ENCODE measurements around the gene PDE4D. TPM values are rescaled to one million over a fixed set of nuclear protein-coding genes. Genes with fewer than 3 reads are reported as not detected.

The PDE4D gene
- total RNA-seq, 1 donor from 2014 or later: 7.6 TPM

- Mint-ChIP-seq H3K4me3 (ENCODE audit: low read depth) (no peak overlapping the region), H3K4me1 (ENCODE audit: low read depth) (no peaks in the 10 kb centered on the region), H3K36me3 (ENCODE audit: insufficient read depth) (no peaks in the 10 kb centered on the region), H3K9me3 (ENCODE audit: low read depth) (no peaks in the 10 kb centered on the region), H3K27me3 (no peaks in the 10 kb centered on the region), H3K27ac (peak overlapping the region; percentile 14)
- TF ChIP-seq, protein P1, sequence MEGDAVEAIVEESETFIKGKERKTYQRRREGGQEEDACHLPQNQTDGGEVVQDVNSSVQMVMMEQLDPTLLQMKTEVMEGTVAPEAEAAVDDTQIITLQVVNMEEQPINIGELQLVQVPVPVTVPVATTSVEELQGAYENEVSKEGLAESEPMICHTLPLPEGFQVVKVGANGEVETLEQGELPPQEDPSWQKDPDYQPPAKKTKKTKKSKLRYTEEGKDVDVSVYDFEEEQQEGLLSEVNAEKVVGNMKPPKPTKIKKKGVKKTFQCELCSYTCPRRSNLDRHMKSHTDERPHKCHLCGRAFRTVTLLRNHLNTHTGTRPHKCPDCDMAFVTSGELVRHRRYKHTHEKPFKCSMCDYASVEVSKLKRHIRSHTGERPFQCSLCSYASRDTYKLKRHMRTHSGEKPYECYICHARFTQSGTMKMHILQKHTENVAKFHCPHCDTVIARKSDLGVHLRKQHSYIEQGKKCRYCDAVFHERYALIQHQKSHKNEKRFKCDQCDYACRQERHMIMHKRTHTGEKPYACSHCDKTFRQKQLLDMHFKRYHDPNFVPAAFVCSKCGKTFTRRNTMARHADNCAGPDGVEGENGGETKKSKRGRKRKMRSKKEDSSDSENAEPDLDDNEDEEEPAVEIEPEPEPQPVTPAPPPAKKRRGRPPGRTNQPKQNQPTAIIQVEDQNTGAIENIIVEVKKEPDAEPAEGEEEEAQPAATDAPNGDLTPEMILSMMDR (IDR thresholded peaks at IDR 0.05; ENCODE audit: unreplicated experiment): no peak
- DNase-seq (ENCODE audit: low spot score, unreplicated experiment): no peak
These were observed 501.9 kb downstream of the PDE4D start for GRCh38 chr5:59391576-59391975.

GRCh38 chr5:59390989-59391388 is 502.5 kb downstream of the PDE4D start:
- Mint-ChIP-seq H3K36me3 (ENCODE audit: insufficient read depth) (no peaks in the 10 kb centered on the region), H3K4me1 (ENCODE audit: low read depth) (no peaks in the 10 kb centered on the region), H3K9me3 (ENCODE audit: low read depth) (no peaks in the 10 kb centered on the region), H3K4me3 (ENCODE audit: low read depth) (no peak overlapping the region), H3K27me3 (no peaks in the 10 kb centered on the region), H3K27ac (no peak overlapping the region)
- DNase-seq (ENCODE audit: low spot score, unreplicated experiment): no peak
- TF ChIP-seq, protein P1 (IDR thresholded peaks at IDR 0.05; ENCODE audit: unreplicated experiment): no peak

DNA sequence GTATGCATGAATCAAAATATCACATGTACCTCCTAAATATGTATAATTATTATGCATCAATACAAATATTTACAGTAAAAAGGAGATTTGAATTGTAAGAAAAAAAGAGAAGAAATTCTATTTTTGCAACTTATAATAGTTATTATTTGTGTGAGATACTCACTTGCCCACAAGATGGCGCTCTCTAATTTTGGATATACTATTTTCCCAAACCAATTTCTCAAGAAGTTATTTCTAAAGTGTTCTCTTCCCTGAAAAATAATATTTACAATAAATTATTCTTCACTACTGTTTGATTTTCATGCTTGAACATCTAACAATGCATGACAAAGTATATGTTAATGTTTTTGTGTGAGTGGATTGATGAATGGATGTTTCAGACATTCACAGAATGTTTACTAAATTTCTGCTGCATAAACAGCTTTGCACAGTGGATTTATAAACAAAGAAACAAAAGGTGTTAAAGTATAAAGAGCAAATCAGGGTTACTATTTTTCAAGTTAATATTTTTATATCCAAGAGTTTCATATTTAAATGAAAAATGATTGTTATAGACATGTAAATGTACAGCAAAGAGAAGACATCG is 503.4 kb downstream of the PDE4D start:
- Mint-ChIP-seq H3K27ac (no peak overlapping the region), H3K4me3 (ENCODE audit: low read depth) (no peak overlapping the region), H3K4me1 (ENCODE audit: low read depth) (no peaks in the 10 kb centered on the region), H3K27me3 (no peaks in the 10 kb centered on the region), H3K9me3 (ENCODE audit: low read depth) (no peaks in the 10 kb centered on the region), H3K36me3 (ENCODE audit: insufficient read depth) (no peaks in the 10 kb centered on the region)
- no peak for DNase-seq (ENCODE audit: low spot score, unreplicated experiment)
- TF ChIP-seq, protein P1 (IDR thresholded peaks at IDR 0.05; ENCODE audit: unreplicated experiment): peak; percentile 87

DNA sequence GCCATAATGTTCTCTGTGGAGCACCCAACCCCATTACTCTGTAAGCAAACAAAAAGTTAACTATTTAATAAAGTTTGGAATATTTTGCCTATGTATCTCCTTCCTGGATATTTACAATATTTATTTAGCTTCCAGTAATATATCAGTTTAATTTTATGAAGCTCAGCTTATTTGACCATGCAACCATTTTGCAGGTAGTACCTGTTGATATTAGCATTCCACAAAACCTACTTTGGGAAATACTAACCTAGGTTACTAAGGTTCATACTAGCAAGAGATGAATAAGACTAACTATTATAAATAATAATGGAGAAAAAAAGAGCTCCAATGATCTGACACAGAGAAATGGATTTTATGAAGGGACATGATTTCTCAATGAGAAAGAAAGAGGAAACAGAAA is 506.4 kb downstream of the PDE4D start:
- Mint-ChIP-seq H3K27ac (no peak overlapping the region), H3K4me3 (ENCODE audit: low read depth) (no peak overlapping the region), H3K36me3 (ENCODE audit: insufficient read depth) (no peaks in the 10 kb centered on the region), H3K27me3 (no peaks in the 10 kb centered on the region), H3K4me1 (ENCODE audit: low read depth) (no peaks in the 10 kb centered on the region), H3K9me3 (ENCODE audit: low read depth) (no peaks in the 10 kb centered on the region)
- TF ChIP-seq, protein P1 (IDR thresholded peaks at IDR 0.05; ENCODE audit: unreplicated experiment): no peak
- DNase-seq (ENCODE audit: low spot score, unreplicated experiment): no peak

- no peaks in the 10 kb centered on the region for H3K9me3 Mint-ChIP-seq (ENCODE audit: low read depth)
- no peaks in the 10 kb centered on the region for H3K27me3 Mint-ChIP-seq
- TF ChIP-seq, protein P1 (IDR thresholded peaks at IDR 0.05; ENCODE audit: unreplicated experiment): no peak
- no peaks in the 10 kb centered on the region for H3K36me3 Mint-ChIP-seq (ENCODE audit: insufficient read depth)
- H3K4me3 Mint-ChIP-seq (ENCODE audit: low read depth): no peak overlapping the region
- no peak for DNase-seq (ENCODE audit: low spot score, unreplicated experiment)
- no peaks in the 10 kb centered on the region for H3K4me1 Mint-ChIP-seq (ENCODE audit: low read depth)
- H3K27ac Mint-ChIP-seq: no peak overlapping the region
These were observed 507.8 kb downstream of the PDE4D start for GRCh38 chr5:59385700-59386099.

Data from progenitor cell of endocrine pancreas (in vitro differentiated cells).